Suppressor macrophage treated with lipopolysaccharide for 4 hours (primary cell): ENCODE measurements around the gene NLRP6.
"Not testable (repeated sequence)": the region's sequence is repeated elsewhere in the genome, so short reads cannot be mapped to it uniquely, and the experiment has no call there.

Source experiments
- DNase-seq: peaks from one replicate; pipeline ENCODE4 v3.0.0-alpha.2; 2020

NLRP6 gene

DNA sequence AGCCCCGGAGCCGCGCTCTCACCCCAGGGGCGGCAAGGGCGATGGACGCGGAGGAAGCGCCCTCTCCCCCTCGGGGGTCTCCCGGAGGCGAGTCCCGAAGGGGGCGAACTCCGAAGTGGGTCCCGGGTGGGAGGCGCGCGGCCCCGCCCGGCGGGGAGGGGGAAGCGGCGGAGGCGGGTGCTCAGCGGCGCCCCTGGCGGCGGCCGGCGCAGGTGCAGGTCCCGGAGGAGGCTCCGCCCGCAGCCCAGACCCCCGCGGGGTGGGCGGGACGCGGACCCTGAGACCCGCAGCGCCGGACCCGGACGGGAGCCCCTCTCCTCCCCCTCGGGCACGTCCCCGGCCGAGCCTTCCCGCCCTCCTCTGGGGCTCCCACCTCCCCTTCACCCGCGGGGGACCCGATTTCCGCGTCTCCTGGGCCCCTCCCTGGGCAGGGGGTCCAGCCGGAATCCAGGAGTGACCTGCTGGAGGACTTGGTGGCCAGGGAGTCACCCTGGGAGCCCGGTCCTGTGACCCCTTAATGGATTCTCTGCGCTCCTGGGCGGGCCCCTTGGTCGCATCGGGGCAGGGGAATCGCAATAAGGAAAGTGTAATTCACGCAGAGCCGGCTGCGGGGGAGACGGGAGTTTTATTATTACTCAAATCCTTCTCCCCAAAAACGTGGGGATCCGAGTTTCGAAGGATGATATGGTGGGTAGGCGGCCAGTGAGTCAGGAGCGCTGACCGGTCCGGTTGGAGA, 33.0 kb downstream of the NLRP6 start:
- DNase-seq: not testable (repeated sequence)

DNA sequence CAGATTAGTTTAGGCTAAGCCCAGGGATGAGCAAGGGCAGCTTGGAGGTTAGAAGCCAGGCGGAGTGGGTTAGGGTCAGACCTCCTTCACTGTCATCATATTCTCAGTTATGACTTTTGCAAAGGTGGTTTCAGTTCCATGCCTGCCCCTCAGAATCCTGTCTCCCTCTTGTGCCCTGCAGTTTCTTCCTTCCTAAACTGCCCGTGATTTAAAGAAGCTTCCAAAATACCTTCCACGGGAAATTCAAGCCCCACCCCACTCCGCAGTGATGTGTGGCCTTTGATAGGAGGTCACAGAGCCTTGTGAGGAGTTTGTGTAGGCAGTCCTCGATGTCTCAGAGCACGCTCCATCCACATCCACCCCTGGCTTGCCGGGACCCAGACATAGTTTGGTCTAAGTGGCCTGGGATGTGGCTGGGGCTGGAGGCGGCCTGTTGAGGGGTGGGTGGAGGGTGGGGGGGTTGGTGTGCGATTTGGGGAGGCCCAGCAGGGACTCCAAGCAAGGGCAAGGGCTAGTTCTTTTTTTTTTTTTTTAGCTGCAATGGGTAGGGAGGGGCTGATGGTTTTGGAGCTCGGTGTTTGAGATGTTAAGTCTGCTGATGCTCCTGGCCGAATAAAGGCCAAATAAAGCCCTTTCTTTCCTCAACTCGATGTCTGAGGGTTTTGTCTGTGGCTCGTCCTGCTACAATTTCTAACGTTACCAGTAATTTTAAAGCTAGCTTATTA, 34.0 kb downstream of the NLRP6 start:
- DNase-seq: peak; percentile 43

DNA sequence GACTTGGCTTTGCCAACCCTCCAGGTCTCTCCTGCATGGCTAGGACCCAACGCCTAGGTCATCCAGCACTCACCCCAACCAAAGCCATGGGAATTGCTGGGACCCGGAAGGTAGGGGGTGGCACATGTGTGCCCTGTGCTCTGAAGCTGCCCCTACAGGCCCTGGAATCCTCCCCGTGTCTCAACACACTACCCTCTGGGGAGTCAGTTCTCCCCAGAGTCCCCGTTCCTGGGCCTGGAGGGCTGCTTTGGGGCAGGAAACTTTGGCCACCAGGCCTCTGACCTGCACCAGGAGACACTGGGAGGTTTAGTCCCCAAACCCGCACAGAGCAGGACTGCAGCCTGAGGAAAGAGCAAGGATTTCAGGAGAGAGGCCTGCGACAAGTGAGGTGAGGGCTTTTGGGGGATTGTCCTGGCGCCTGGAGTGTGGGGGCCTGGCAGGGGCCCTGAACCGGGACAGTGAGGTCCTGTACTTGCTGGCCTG, 35.1 kb downstream of the NLRP6 start:
- peak; percentile 10 for DNase-seq

DNA sequence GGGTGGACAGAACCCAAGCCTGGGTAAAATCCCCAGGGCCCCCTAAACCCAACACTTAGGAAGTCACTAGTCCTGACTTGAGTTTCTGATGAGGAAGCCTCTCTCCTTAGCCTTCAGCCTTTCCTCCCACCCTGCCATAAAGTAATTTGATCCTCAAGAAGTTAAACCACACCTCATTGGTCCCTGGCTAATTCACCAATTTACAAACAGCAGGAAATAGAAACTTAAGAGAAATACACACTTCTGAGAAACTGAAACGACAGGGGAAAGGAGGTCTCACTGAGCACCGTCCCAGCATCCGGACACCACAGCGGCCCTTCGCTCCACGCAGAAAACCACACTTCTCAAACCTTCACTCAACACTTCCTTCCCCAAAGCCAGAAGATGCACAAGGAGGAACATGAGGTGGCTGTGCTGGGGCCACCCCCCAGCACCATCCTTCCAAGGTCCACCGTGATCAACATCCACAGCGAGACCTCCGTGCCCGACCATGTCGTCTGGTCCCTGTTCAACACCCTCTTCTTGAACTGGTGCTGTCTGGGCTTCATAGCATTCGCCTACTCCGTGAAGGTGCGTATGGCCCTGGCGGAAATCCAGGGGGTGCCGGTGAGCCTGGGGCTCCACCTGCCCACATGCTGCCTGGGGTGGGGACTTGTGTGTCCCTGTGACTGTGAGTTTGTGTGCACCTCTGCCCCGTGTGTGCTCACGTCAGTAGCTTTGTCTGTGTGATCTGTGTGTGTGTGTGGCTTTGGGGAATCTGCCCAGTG, 35.8 kb downstream of the NLRP6 start, which contains the start of gene IFITM1:
IFITM1 (plus strand) TSS at position 254 of the 767 bp plus-strand sequence; CDS start at position 385, 131 bp downstream.
- DNase-seq: peak; percentile 86

DNA sequence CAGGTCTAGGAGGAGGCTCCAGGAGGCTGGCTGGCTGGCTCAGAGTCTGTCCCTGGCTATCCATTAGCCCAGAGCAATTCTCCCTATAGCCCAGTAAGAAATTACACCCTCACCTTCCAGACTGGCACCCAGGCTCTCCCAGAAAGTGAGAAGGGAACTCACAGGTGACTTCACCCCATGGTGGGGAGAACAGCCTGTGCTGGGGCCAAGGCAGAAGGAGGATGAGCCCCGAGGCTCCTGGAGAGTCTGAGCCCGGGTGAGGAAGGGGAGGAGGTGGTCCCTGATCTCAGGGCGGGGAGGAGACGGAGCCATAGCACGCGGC, 36.3 kb downstream of the NLRP6 start:
- DNase-seq: not testable (repeated sequence)

GRCh38 chr11:315051-315481, 36.9 kb downstream of the NLRP6 start:
- no peak for DNase-seq

DNA sequence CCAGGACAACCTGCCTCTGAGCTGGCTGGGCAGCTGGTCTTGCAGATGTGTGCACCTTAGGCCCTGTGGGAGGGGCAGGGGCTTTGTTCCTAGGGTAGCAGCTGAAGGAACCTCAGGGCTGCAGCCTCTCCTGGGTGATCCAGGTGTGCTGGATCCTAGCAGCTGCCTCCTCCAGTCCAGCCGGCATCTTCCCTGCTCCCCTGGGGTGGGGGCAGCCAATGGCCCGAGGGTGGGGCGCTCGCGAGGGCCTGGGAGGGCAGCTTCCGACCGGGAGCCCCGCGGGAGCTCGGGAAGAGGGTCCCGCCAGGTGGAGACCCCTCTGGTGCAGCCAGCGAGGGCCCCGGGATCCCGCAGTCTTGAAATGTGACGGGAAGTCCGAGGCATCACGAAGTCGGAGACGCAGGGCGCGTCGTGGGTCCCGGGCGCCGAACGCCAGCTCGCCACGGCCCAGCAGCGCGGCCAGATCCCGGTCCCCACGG, 37.3 kb downstream of the NLRP6 start:
- no peak for DNase-seq

DNA sequence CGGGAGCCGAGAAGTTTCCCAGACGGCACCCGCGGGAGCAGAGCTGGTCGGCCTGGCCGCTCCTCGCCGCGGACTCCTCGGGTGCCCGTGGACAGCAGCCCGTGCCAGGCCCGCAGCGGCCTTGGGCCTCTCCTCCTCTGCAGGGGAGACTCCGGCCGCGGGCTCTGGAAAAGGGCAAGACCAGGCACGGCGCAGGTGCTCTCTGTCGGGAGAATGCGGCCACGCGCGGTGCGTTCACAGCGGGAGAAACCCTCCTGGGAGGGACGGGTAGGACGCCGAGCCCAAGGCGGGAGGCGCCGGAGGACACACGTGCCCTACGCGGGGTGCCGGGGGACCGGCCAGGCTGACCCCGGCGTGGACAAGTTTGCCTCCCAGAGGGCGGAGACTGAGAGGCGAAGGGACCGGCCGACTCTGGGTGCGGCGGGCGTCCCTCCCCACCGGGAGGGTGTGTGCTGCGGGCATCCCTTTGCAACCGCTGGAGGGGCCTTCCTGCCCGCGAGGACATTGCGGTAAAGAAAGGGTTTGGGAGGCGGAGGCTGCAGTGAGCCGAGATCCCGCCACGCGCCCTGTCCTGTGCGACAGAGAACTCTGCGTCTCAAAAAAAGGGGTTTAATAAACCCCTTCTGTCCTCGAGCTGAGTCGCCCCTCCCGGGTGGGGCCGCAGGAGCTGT, 38.0 kb downstream of the NLRP6 start:
- DNase-seq: no peak

DNA sequence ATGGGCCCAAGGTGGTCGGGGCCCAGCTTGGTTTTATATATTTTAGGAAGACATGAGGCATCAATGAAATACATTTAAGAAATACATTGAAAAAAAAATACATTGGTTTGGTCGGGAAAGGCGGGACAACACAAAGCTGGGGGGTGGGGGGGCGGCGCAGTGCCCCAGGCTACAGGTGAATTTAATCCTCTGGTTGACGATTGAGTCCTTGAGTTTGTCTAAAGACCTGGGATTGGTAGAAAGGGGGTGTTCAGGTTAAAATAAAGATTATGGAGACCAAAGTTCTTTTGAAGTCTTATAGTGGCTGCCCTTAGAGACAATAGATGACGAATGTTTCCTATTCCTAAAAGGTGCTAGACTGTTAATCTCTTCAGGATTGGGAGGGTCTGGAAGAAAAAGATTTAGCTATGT, 38.7 kb downstream of the NLRP6 start:
- DNase-seq: no peak

GRCh38 chr11:317668-318404, 39.6 kb downstream of the NLRP6 start:
- not testable (repeated sequence) for DNase-seq

GRCh38 chr11:318405-319120, 40.4 kb downstream of the NLRP6 start:
- not testable (repeated sequence) for DNase-seq

DNA sequence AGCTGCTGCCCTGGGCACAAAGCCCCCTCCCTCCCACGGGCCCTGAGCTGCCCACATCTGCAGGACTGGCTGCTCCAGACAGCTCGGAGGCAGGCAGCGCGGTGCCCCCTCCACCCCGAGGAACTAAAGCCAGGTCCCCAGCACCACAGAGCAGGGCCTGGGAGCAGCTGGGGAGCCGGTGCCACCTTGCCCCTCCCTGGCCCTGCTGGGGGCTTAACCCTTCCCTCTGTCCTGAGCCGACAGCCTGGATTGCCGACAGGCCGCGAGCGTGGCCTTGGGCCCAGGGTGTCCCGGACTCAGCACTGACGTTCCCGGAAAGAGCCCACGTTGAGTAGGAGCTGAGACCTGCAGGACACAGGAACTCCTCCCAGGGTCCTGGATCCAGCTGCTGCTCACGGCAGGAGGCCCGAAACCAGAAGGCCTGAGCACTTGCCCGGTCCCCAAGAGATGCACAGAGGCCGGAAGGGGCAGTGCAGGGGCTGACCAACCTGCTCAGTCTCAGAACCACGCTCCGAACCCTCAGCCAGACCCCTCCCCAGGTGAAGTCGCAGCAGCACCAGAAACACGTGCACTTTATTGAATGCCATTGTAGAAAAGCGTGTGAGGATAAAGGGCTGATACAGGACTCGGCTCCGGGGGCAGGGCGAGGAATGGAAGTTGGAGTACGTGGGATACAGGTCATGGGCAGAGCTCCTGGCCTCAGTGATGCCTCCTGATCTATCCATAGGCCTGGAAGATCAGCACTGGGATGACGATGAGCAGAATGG, 41.1 kb downstream of the NLRP6 start:
- DNase-seq: not testable (repeated sequence)

GRCh38 chr11:319888-320273, 41.7 kb downstream of the NLRP6 start:
- DNase-seq: not testable (repeated sequence)

DNA sequence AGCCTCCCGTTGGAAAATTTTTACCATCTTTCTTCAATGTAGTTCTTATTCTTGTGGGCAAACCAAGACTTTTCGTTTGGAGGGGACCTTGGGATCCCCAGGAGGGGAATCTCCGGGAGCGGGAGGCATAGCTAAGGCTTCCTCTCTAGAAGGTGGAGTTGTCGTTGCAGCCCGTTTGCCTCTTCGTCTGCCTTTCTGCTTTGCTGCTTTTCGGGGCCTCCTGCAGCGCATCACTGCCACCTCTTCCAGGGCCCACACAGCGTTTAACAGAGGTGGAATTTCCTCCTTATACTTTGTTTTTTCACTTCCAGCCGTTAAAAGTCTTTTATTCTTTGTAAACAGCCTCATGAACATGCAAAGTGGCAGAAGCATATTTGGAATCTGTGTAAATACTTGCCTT, 45.9 kb downstream of the NLRP6 start:
- DNase-seq: no peak

GRCh38 chr11:324593-325517, 46.6 kb downstream of the NLRP6 start:
- DNase-seq: not testable (repeated sequence)

GRCh38 chr11:325796-326591, 47.8 kb downstream of the NLRP6 start:
- DNase-seq: no peak

DNA sequence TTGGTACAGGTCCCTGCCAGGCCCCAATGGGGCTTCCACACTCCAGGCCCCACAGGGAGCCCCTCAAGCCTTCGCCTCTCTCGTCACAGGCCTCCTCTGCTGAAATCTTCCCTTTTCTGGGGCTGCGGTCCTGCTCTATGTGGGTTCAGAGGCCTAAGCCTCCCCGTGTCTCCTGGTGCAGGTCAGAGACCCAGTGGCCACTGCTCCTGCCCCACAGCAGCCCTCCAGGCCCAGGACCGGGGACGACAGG, 48.3 kb downstream of the NLRP6 start:
- no peak for DNase-seq

GRCh38 chr11:326842-327580, 48.8 kb downstream of the NLRP6 start:
- DNase-seq: peak; percentile 88
